GM12878 (cell line): ENCODE data around the gene DCK. TPM values are rescaled to one million over a fixed set of nuclear protein-coding genes. Genes with fewer than 3 reads are reported as not detected.

Experiments used
- ATAC-seq: fragments of 200-7000 bp; cut with Tn5 transposase; 3 replicates; pipeline ENCODE4 v1.9.1; 2020; ENCODE audit warnings: mild to moderate bottlenecking, moderate library complexity
- BruUV-seq: library from RNA; stranded (reverse); fragments of 400-500 nt; replicated peaks from 2 replicates; lab custom pipeline; 2021; lab: Mats Ljungman, UMichigan
- CTCF ChIA-PET: fragments of 300-600 bp; sonication (Branson Sonifier 250); formaldehyde crosslinking; extraction: SDS; loops from one replicate; lab custom pipeline; 2021; ENCODE audit warnings: inconsistent platforms; lab: Yijun Ruan, JAX
- POLR2A ChIA-PET: fragments of 350-600 bp; formaldehyde crosslinking; extraction: SDS; loops from one replicate; lab custom pipeline; 2021; ENCODE audit warnings: inconsistent platforms; lab: Charles Lee
- RAD21 ChIA-PET: fragments of 300-600 bp; sonication (Branson Sonifier 250); formaldehyde crosslinking; loops from one replicate; lab custom pipeline; 2023; ENCODE audit warnings: antibody characterized with exemption; ENCODE audit not compliant: unreplicated experiment; lab: Charles Lee
- SMC1A ChIA-PET: fragments of 300-600 bp; sonication (Branson Sonifier 250); formaldehyde crosslinking; loops from one replicate; lab custom pipeline; 2023; ENCODE audit not compliant: unreplicated experiment, uncharacterized antibody; lab: Charles Lee
- DNase-seq: peaks from one replicate; pipeline ENCODE4 v3.0.0-alpha.2; 2011; ENCODE audit warnings: low read depth, low spot score
- FAIRE-seq: peaks from 3 replicates; lab custom pipeline; 2011; peaks lifted over from hg19 to GRCh38; lab: Jason Lieb, UNC
- H2AFZ ChIP-seq: 2 replicates; pipeline ENCODE4 v1.6.0; 2011; ENCODE audit warnings: low read depth, low read length, control low read depth; ENCODE audit not compliant: control insufficient read depth
- H3K27ac ChIP-seq: 2 replicates; pipeline ENCODE4 v1.5.1; 2011; ENCODE audit warnings: control low read depth; ENCODE audit not compliant: control insufficient read depth, insufficient read depth
- H3K27me3 ChIP-seq, 2 experiments: replicated peaks in 1 of 2; 2 replicates each; pipeline versions ENCODE4 v1.6.0 to v1.6.1; 2011; ENCODE audit warnings: low read length in 1 of 2; ENCODE audit not compliant: control insufficient read depth in 2 of 2, insufficient read depth in 2 of 2
- H3K36me3 ChIP-seq, 2 experiments: 2 replicates each; pipeline ENCODE4 v1.5.1; 2011; ENCODE audit warnings: low read length in 1 of 2; ENCODE audit not compliant: control insufficient read depth in 2 of 2, insufficient read depth in 2 of 2
- H3K4me1 ChIP-seq: 2 replicates; pipeline ENCODE4 v1.6.1; 2011; ENCODE audit warnings: mild to moderate bottlenecking, low read length, moderate library complexity, mixed read lengths; ENCODE audit not compliant: control insufficient read depth, insufficient read depth
- H3K4me2 ChIP-seq: 2 replicates; pipeline ENCODE4 v1.6.0; 2011; ENCODE audit warnings: control low read depth; ENCODE audit not compliant: control insufficient read depth, insufficient read depth
- H3K4me3 ChIP-seq: fragments of 200-600 bp; sonication (generic); 2 replicates; pipeline ENCODE4 v1.5.1; 2016
- H3K79me2 ChIP-seq: 2 replicates; pipeline ENCODE4 v1.6.0; 2011; ENCODE audit warnings: low read length; ENCODE audit not compliant: control insufficient read depth, insufficient read depth
- H3K9ac ChIP-seq: 2 replicates; pipeline ENCODE4 v1.8.0; 2011; ENCODE audit warnings: low read length, control low read depth, mixed read lengths; ENCODE audit not compliant: control insufficient read depth, insufficient read depth
- H3K9me3 ChIP-seq: replicated peaks from 3 replicates; pipeline ENCODE4 v1.5.1; 2011; ENCODE audit warnings: mild to moderate bottlenecking, low read length; ENCODE audit not compliant: control insufficient read depth, insufficient read depth
- H4K20me1 ChIP-seq: 2 replicates; pipeline ENCODE4 v1.6.0; 2011; ENCODE audit not compliant: control insufficient read depth, insufficient read depth
- ATF7 ChIP-seq: fragments of 450-650 bp; IDR thresholded peaks from 2 replicates; pipeline ENCODE4 v1.6.1; 2016; ENCODE audit warnings: low read depth, mild to moderate bottlenecking
- CREM ChIP-seq: IDR thresholded peaks from 2 replicates; pipeline ENCODE4 v1.6.1; 2014; ENCODE audit warnings: antibody characterized with exemption, low read depth
- EED ChIP-seq: sonication (generic); IDR thresholded peaks from 2 replicates; pipeline ENCODE4 v1.6.1; 2016; ENCODE audit warnings: antibody characterized with exemption, low read depth
- GATAD2B ChIP-seq: fragments of 450-650 bp; conservative IDR thresholded peaks from 2 replicates; pipeline ENCODE4 v1.6.1; 2017; ENCODE audit warnings: low read depth, mild to moderate bottlenecking, moderate library complexity
- HDGF ChIP-seq: fragments of 450-650 bp; IDR thresholded peaks from 2 replicates; pipeline ENCODE4 v1.6.1; 2016; ENCODE audit warnings: antibody characterized with exemption
- KAT2A ChIP-seq: conservative IDR thresholded peaks from 2 replicates; pipeline ENCODE4 v1.6.1; 2011; ENCODE audit warnings: low read depth, low read length; ENCODE audit not compliant: control insufficient read depth
- MEF2A ChIP-seq: IDR thresholded peaks from 2 replicates; pipeline ENCODE4 v1.6.1; 2011; ENCODE audit warnings: low read depth, mild to moderate bottlenecking, low read length, moderate library complexity; ENCODE audit not compliant: insufficient read depth
- MEF2B ChIP-seq: fragments of 450-650 bp; IDR thresholded peaks from 2 replicates; pipeline ENCODE4 v1.6.1; 2018; ENCODE audit warnings: mild to moderate bottlenecking, moderate library complexity; ENCODE audit not compliant: partially characterized antibody, poor library complexity, severe bottlenecking
- MTA3 ChIP-seq: IDR thresholded peaks from 2 replicates; pipeline ENCODE4 v1.6.1; 2012; ENCODE audit warnings: low read length, inconsistent platforms, borderline replicate concordance
- MXI1 ChIP-seq: fragments of 150-350 bp; IDR thresholded peaks from 2 replicates; pipeline ENCODE4 v1.6.1; 2011; ENCODE audit warnings: low read depth, mild to moderate bottlenecking, inconsistent platforms, low read length, improper control_type of control experiment
- NFIC ChIP-seq: IDR thresholded peaks from 2 replicates; pipeline ENCODE4 v1.6.1; 2012; ENCODE audit warnings: low read depth, mild to moderate bottlenecking, inconsistent platforms, low read length, moderate library complexity
- RCOR1 ChIP-seq: conservative IDR thresholded peaks from 2 replicates; pipeline ENCODE4 v1.6.1; 2012; ENCODE audit warnings: low read depth, low read length, improper control_type of control experiment
- SMARCA5 ChIP-seq: fragments of 450-650 bp; IDR thresholded peaks from 2 replicates; pipeline ENCODE4 v1.6.1; 2017; ENCODE audit warnings: mild to moderate bottlenecking
- SRF ChIP-seq, 2 experiments: IDR thresholded peaks; 2 replicates each; pipeline ENCODE4 v1.6.1; 2011; ENCODE audit warnings: low read depth in 2 of 2, low read length in 2 of 2, mild to moderate bottlenecking in 1 of 2, moderate library complexity in 1 of 2
- TCF12 ChIP-seq: IDR thresholded peaks from 2 replicates; pipeline ENCODE4 v1.6.1; 2011; ENCODE audit warnings: low read depth, mild to moderate bottlenecking, low read length
- YBX1 ChIP-seq: fragments of 450-650 bp; IDR thresholded peaks from 2 replicates; pipeline ENCODE4 v1.6.1; 2016; ENCODE audit warnings: antibody characterized with exemption
- ZNF24 ChIP-seq: fragments of 450-650 bp; IDR thresholded peaks from 2 replicates; pipeline ENCODE4 v1.6.1; 2017; ENCODE audit warnings: antibody characterized with exemption, mild to moderate bottlenecking
- ZNF274 ChIP-seq: IDR thresholded peaks from one replicate; pipeline ENCODE4 v1.8.0; 2011; ENCODE audit not compliant: insufficient read length, insufficient read depth
- ZNF384 ChIP-seq: IDR thresholded peaks from 2 replicates; pipeline ENCODE4 v1.6.1; 2012; ENCODE audit warnings: low read depth, mild to moderate bottlenecking, low read length, improper control_type of control experiment, borderline replicate concordance
- WGBS: methylation state at CpG from one replicate; pipeline ENCODE4 v1.1.6; 2016; ENCODE audit warnings: low lambda C conversion rate; ENCODE audit not compliant: insufficient replicate concordance, insufficient coverage; ENCODE audit errors: missing lambda C conversion rate; 5-methylcytosine and 5-hydroxymethylcytosine counted together
- in situ Hi-C: fragments of 300-500 bp; cut with MboI; formaldehyde crosslinking; loops from 9 replicates; pipeline ENCODE4 v1.14.3; 2018; ENCODE audit warnings: mixed read lengths
- intact Hi-C: fragments of 100-400 bp; cut with micrococcal nuclease; formaldehyde crosslinking; loops from one replicate; pipeline ENCODE4 v1.14.2; 2022; ENCODE audit not compliant: unreplicated experiment
- polyA plus RNA-seq, 11 experiments: library from polyadenylated mRNA; depleted of rRNA in 4 of 11; unstranded in 6 of 11; stranded (reverse) in 5 of 11; fragments of >200 nt; fragmentation: Nextera tagmentation in 4 of 11; fragmentation: Illumina TruSeq in 1 of 11; extraction: Ambion mirVana in 4 of 11; extraction: Trizol in 1 of 11; gene quantifications; 1 replicate in 1 of 11; 2 replicates in 10 of 11; pipeline versions ENCODE4 v1.2.1 to v1.2.3, GENCODE V29; 2011 to 2016; ENCODE audit warnings: inconsistent platforms in 2 of 11, missing spikeins in 2 of 11, low read depth in 1 of 11
- total RNA-seq, 4 experiments: library from RNA; depleted of rRNA in 3 of 4; stranded (reverse); fragments of >200 nt in 3 of 4; fragmentation: Illumina TruSeq in 1 of 4; extraction: Trizol in 1 of 4; gene quantifications; 2 replicates each; pipeline versions ENCODE4 v1.2.1 to v1.2.3, GENCODE V29; 2013 to 2021
- TF ChIP-seq, protein P1 (sequence below): fragments of 450-650 bp; IDR thresholded peaks from 2 replicates; pipeline ENCODE4 v1.6.1; 2017; ENCODE audit warnings: mild to moderate bottlenecking
- TF ChIP-seq, protein P2 (sequence below): fragments of 450-650 bp; IDR thresholded peaks from 2 replicates; pipeline ENCODE4 v1.6.1; 2017; ENCODE audit warnings: low read depth, mild to moderate bottlenecking, moderate library complexity

DCK gene
- total and polyA plus RNA-seq, 10 of the 15 experiments (the other 5 are each of a cell fraction or from before 2014, with no cell fraction given) = 20.0 to 69.4 (median 26.2) TPM

DNA sequence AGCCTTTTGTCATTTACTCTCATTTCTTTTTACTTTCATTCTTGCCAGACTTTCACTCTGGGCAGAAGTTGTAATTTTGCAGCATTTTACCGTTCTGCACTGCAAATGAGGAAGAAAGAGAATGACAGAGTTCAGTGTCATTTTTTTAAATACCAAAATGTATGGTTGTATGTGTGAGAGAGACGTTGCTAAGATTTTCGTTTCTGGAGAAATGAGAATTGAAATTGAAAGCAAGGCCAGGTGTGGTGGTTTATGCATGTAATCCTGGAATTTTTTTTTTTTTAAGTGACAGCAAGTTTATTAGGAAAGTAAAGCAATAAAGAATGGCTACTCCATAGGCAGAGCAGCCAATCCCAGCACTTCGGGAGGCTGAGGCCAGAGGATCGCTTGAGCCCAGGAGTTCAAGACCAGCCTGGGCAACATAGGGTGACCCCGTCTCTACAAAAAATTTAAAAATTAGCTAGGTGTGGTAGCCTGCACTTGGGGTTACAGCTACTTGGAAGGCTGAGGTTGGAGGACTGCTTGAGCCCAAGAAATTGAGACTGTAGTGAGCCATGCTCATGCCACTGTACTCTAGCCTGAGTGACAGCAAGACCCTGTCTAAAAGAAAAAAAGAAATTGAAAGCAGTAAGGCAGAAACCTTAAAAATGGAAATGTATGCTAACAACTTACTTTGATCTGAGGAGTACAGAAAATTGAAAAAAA lies 12.9 kb downstream of the DCK start:
- intact Hi-C loops = loop anchor here (1.0 to 5.0 kb wide), 3 partner anchors 13 to 352 kb away; partner anchors contain the start of gene DCK
- no peak overlapping the region; the same call in 1 of the 2 replicates for H3K4me3 ChIP-seq
- TF ChIP-seq KAT2A (no peak), CREM (peak; percentile 52; the same call in 1 of the 2 replicates), MTA3 (peak; percentile 49; the same call in 1 of the 2 replicates), MXI1 (peak; percentile 51; the same call in 1 of the 2 replicates), NFIC (peak; percentile 84), MEF2B (no peak), YBX1 (no peak), ZNF24 (0 out of 2 replicates have a peak, but pooled peaks have one; percentile 27), ATF7 (peak; percentile 64), TCF12 (peak; percentile 65; the same call in 1 of the 2 replicates), MEF2A (peak; percentile 46; the same call in 1 of the 2 replicates), HDGF (0 out of 2 replicates have a peak, but pooled peaks have one; percentile 29), EED (peak; percentile 63), SMARCA5 (no peak; the same call in 1 of the 2 replicates), ZNF274 (no peak), RCOR1 (0 out of 2 replicates have a peak, but pooled peaks have one; percentile 71), SRF (IDR thresholded peaks at IDR 0.05; ENCODE audit: low read depth in 2 of 2, low read length in 2 of 2) (no peak), GATAD2B (0 out of 2 replicates have a peak, but pooled peaks have one; percentile 30), ZNF384 (peak; percentile 63; the same call in 1 of the 2 replicates)
- TF ChIP-seq, protein P1, sequence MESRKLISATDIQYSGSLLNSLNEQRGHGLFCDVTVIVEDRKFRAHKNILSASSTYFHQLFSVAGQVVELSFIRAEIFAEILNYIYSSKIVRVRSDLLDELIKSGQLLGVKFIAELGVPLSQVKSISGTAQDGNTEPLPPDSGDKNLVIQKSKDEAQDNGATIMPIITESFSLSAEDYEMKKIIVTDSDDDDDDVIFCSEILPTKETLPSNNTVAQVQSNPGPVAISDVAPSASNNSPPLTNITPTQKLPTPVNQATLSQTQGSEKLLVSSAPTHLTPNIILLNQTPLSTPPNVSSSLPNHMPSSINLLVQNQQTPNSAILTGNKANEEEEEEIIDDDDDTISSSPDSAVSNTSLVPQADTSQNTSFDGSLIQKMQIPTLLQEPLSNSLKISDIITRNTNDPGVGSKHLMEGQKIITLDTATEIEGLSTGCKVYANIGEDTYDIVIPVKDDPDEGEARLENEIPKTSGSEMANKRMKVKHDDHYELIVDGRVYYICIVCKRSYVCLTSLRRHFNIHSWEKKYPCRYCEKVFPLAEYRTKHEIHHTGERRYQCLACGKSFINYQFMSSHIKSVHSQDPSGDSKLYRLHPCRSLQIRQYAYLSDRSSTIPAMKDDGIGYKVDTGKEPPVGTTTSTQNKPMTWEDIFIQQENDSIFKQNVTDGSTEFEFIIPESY = no peak
- TF ChIP-seq, protein P2, sequence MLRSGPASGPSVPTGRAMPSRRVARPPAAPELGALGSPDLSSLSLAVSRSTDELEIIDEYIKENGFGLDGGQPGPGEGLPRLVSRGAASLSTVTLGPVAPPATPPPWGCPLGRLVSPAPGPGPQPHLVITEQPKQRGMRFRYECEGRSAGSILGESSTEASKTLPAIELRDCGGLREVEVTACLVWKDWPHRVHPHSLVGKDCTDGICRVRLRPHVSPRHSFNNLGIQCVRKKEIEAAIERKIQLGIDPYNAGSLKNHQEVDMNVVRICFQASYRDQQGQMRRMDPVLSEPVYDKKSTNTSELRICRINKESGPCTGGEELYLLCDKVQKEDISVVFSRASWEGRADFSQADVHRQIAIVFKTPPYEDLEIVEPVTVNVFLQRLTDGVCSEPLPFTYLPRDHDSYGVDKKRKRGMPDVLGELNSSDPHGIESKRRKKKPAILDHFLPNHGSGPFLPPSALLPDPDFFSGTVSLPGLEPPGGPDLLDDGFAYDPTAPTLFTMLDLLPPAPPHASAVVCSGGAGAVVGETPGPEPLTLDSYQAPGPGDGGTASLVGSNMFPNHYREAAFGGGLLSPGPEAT = peak; percentile 71

More for the DNA sequence above, 12.9 kb downstream of the DCK start:
- no peak for FAIRE-seq
- no peak overlapping the region; the same call in 1 of the 2 replicates for H3K9ac ChIP-seq
- H3K4me2 ChIP-seq = peak overlapping the region; percentile 78
- H3K4me1 ChIP-seq = peaks cover 13% of the 10 kb centered on the region
- peaks cover 0 to 4% of the 10 kb centered on the region in 2 experiments; a peak in 3 of 4 replicates for H3K36me3 ChIP-seq
- WGBS = 33% methylated on average over 6 of the region's 6 CpGs
- H3K27ac ChIP-seq = peak overlapping the region; percentile 66
- no peak overlapping the region for H2AFZ ChIP-seq
- ChIA-PET SMC1A (interaction anchor here (0.9 to 10.2 kb wide), 6 partner anchors 12 to 352 kb away, joined by 3 to 169 read pairs (median 5); partner anchors contain the start of gene DCK), RAD21 (interaction anchor here (0.6 to 9.6 kb wide), 7 partner anchors 11 to 339 kb away, joined by 3 to 127 read pairs (median 4); partner anchors contain the start of genes DCK and MOB1B), POLR2A (interaction anchor here (0.5 to 4.9 kb wide), 5 partner anchors 10 to 182 kb away, joined by 3 to 38 read pairs (median 5); partner anchors contain the start of gene DCK), CTCF (interaction anchor here (0.6 to 12.0 kb wide), 9 partner anchors 11 to 393 kb away, joined by 3 to 147 read pairs (median 4); partner anchors contain the start of genes DCK and MOB1B)
- peak; percentile 80 for ATAC-seq
- DNase-seq = no peak
- H4K20me1 ChIP-seq = no peaks in the 10 kb centered on the region
- BruUV-seq = no TSS peak
- no peaks in the 10 kb centered on the region; the same call in 2 of the 3 replicates for H3K9me3 ChIP-seq
- in situ Hi-C loops = no loop called here
- peaks cover 40% of the 10 kb centered on the region for H3K79me2 ChIP-seq
- H3K27me3 ChIP-seq = no peaks in the 10 kb centered on the region
